ENCODE measurements around the gene CDIP1. TPM values are rescaled to one million over a fixed set of nuclear protein-coding genes. Genes with fewer than 3 reads are reported as not detected.

The CDIP1 gene
- total and polyA plus RNA-seq, 2 experiments from 2014 or later = 39.2 to 57.6 TPM

- no peak for TF ChIP-seq REST (IDR thresholded peaks at IDR 0.05; ENCODE audit: unreplicated experiment)
- TF ChIP-seq, protein P1, sequence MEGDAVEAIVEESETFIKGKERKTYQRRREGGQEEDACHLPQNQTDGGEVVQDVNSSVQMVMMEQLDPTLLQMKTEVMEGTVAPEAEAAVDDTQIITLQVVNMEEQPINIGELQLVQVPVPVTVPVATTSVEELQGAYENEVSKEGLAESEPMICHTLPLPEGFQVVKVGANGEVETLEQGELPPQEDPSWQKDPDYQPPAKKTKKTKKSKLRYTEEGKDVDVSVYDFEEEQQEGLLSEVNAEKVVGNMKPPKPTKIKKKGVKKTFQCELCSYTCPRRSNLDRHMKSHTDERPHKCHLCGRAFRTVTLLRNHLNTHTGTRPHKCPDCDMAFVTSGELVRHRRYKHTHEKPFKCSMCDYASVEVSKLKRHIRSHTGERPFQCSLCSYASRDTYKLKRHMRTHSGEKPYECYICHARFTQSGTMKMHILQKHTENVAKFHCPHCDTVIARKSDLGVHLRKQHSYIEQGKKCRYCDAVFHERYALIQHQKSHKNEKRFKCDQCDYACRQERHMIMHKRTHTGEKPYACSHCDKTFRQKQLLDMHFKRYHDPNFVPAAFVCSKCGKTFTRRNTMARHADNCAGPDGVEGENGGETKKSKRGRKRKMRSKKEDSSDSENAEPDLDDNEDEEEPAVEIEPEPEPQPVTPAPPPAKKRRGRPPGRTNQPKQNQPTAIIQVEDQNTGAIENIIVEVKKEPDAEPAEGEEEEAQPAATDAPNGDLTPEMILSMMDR (conservative IDR thresholded peaks at IDR 0.05; ENCODE audit: low read depth in 2 of 2) = no peak
- TF ChIP-seq POLR2AphosphoS5 (IDR thresholded peaks at IDR 0.05; ENCODE audit: low read depth) = no peak
- no peak for TF ChIP-seq EZH2phosphoT487 (IDR thresholded peaks at IDR 0.05; ENCODE audit: unreplicated experiment)
- TF ChIP-seq STAT1 (IDR thresholded peaks at IDR 0.05; ENCODE audit: unreplicated experiment) = no peak
These were observed 47.7 kb upstream of the CDIP1 start (continued) for GRCh38 chr16:4586291-4586690.

DNA sequence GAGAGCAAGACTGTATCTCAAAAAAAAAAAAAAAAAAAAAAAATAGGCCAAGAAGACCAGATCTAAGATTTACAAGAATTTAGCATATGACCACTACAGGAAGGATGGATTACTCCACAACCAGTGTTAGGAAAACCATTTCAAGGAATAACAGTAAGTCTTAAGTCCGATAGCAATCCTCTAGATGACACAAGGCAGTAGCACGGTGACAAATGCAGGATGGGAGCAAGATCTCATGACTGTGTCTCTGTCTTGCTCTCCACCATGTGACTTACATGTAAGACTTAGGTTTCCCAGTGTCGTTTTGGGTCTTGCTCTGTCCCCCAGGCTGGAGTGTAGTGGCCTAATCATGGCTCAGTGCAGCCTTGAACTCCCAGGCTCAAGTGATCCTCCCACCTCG lies 45.3 kb upstream of the CDIP1 start:
- H3K79me2 ChIP-seq (replicated peaks; ENCODE audit: insufficient read depth) = no peaks in the 10 kb centered on the region
- H3F3A ChIP-seq (replicated peaks; ENCODE audit: low read depth) = no peaks in the 10 kb centered on the region; the same call in 1 of the 2 replicates
- no peaks in the 10 kb centered on the region for H3K36me3 ChIP-seq (ENCODE audit: insufficient read depth)
- H3K4me2 ChIP-seq = no peak overlapping the region
- H3K27me3 Mint-ChIP-seq (ENCODE audit: insufficient read depth, low read depth, poor library complexity) = peaks cover 4% of the 10 kb centered on the region
- no peaks in the 10 kb centered on the region for H4K20me1 ChIP-seq (replicated peaks; ENCODE audit: insufficient read depth)
- H2AFZ ChIP-seq = no peak overlapping the region
- no peaks in the 10 kb centered on the region for H3K4me1 ChIP-seq (ENCODE audit: insufficient read depth)
- no peak for ATAC-seq
- peaks cover 4% of the 10 kb centered on the region; the same call in 2 of the 3 replicates for H3K4me1 Mint-ChIP-seq
- no peak overlapping the region for H3K27ac ChIP-seq (ENCODE audit: low read depth)
- TF ChIP-seq, protein P1 (conservative IDR thresholded peaks at IDR 0.05; ENCODE audit: low read depth in 2 of 2) = no peak
- TF ChIP-seq ZNF331 (CRISPR knock-in tag; IDR thresholded peaks at IDR 0.05; ENCODE audit: low read depth) = no peak
- TF ChIP-seq ZNF114 (CRISPR knock-in tag; IDR thresholded peaks at IDR 0.05) = no peak
- no peak for TF ChIP-seq NANOG (IDR thresholded peaks at IDR 0.05; ENCODE audit: borderline replicate concordance)
- no peak for TF ChIP-seq EZH2phosphoT487 (IDR thresholded peaks at IDR 0.05; ENCODE audit: unreplicated experiment)
- no peak for TF ChIP-seq ETS1 (IDR thresholded peaks at IDR 0.05)
- no peak for DNase-seq (ENCODE audit: low spot score)
- H3K36me3 Mint-ChIP-seq (ENCODE audit: low read depth) = peaks cover 10% of the 10 kb centered on the region
- no peaks in the 10 kb centered on the region for H3K9me2 ChIP-seq (ENCODE audit: insufficient read depth)
- H3K4me3 ChIP-seq = no peak overlapping the region
- H3K27ac Mint-ChIP-seq = no peak overlapping the region
- H3K27me3 ChIP-seq (ENCODE audit: insufficient read depth) = no peaks in the 10 kb centered on the region
- H3K9me3 Mint-ChIP-seq = peaks cover 15% of the 10 kb centered on the region
- H3K4me3 Mint-ChIP-seq = no peak overlapping the region
